Upper lobe of left lung (tissue), 4 donors: ENCODE measurements around the gene IRF6.

Experiments
- CTCF ChIP-seq, 6 experiments: fragments of 450-650 bp in 4 of 6; fragments of 200-600 bp in 2 of 6; sonication (generic) in 2 of 6; IDR thresholded peaks; one replicate each; pipeline ENCODE4 v1.5.1; 2016 to 2019; ENCODE audit warnings: antibody characterized with exemption in 6 of 6
- EP300 ChIP-seq, 4 donors: sonication (generic); formaldehyde crosslinking; IDR thresholded peaks; one replicate each; pipeline ENCODE4 v1.5.1; 2017; ENCODE audit warnings: antibody characterized with exemption in 4 of 4, control low read depth in 2 of 4
- POLR2AphosphoS5 ChIP-seq, 2 donors: sonication (generic); formaldehyde crosslinking; IDR thresholded peaks; one replicate each; pipeline ENCODE4 v1.5.1; 2017; ENCODE audit warnings: antibody characterized with exemption in 2 of 2

GRCh38 chr1:209777587-209777986, 28.4 kb downstream of the IRF6 start:
- TF ChIP-seq CTCF (IDR thresholded peaks at IDR 0.05) (no peak), EP300 (IDR thresholded peaks at IDR 0.05) (no peak), POLR2AphosphoS5 (IDR thresholded peaks at IDR 0.05) (no peak)
